Measurements from ENCODE around the gene DMAC2L.

DNA sequence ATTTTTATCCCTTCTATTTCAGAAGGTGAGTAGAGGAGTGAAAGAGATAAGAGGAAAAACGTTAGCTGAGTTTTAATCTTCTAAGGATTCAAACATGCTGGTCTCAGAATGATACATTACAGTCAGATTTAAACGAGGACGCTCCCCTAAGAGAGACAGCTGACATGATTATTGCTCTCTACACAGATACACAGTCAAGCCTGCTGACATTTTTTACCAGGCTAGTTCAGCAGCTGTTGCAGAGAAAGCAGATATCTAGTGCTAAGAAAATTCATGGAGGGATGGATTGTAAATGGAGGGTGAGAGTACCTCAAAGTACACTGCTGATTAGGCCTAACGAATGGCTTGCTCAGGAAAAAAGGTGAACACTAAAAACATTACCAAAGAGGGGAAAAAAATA lies 48.8 kb upstream of the DMAC2L start:
- TF ChIP-seq CTCF (conservative IDR thresholded peaks at IDR 0.05) (no peak), EZH2 (IDR thresholded peaks at IDR 0.05; ENCODE audit: low read depth) (no peak)
